Pons (tissue), 1 donor: ENCODE measurements around the gene CASP10.
"Not testable (repeated sequence)": the region's sequence is repeated elsewhere in the genome, so short reads cannot be mapped to it uniquely, and the experiment has no call there.

Source experiments
- DNase-seq: peaks from one replicate; pipeline ENCODE4 v3.0.0-alpha.2; 2016; ENCODE audit warnings: low spot score

The CASP10 gene

GRCh38 chr2:201154615-201155399, 28.1 kb upstream of the CASP10 start:
- DNase-seq, result no peak

GRCh38 chr2:201156036-201156435, 26.9 kb upstream of the CASP10 start:
- no peak for DNase-seq

- no peak for DNase-seq
Observed at GRCh38 chr2:201156640-201157039, 26.3 kb upstream of the CASP10 start.

- no peak for DNase-seq
Observed at GRCh38 chr2:201157694-201158093, 25.2 kb upstream of the CASP10 start.

DNA sequence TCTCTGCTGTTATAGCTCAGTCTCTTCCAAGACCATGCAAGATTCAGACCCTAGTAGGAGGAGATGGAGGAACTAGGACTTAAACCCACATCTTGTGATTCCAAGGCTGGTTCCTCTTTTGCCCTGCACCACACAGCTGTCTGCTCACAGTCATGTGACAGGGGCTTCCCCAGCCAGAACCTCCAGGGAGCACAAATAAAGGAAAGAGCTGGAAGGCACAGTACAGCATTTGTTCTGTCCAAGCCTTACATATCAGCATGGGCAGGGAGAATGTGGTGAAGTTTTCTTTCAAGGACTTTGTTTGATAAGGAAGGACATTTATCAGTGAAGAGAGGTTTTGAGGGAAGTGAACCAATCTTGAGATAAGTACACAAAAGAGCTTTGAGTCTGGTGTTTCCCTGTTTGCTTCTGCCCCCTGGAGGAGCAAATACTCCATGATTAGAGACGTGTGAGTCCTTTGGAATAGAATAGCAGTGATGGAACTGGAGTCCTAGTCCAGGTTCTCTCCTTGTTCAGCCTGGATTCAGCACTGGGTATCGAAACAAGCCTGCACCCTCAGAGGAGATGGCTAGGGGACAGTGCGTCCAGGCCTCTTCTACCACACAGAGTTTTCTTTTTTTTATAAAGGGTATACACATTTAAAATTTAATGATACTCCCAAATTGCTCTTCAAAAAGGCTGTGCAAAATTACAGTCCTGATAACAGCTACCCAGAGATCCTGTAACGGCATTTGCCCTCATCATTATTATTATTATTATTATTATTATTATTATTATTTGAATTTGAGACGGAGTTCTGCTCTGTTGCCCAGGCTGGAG, 24.6 kb upstream of the CASP10 start:
- peak; percentile 98 for DNase-seq

DNA sequence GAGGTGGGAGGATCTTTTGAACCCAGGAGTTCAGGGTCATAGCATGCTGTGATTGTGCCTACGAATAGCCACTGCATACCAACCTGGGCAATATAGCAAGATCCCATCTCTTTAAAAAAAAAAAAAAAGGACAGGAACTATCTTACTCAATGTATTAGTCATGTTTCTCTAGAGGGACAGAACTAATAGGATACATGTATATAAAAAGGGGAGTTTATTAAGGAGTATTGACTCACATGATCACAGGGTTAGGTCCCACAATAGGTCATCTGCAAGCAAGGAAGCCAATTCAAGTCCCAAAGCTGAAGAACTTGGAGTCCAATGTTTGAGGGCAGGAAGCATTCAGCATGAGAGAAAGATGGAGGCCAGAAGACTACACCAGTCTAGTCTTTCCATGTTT, 18.8 kb upstream of the CASP10 start:
- no peak for DNase-seq

- no peak for DNase-seq
Observed at GRCh38 chr2:201167546-201167945, 15.4 kb upstream of the CASP10 start.

DNA sequence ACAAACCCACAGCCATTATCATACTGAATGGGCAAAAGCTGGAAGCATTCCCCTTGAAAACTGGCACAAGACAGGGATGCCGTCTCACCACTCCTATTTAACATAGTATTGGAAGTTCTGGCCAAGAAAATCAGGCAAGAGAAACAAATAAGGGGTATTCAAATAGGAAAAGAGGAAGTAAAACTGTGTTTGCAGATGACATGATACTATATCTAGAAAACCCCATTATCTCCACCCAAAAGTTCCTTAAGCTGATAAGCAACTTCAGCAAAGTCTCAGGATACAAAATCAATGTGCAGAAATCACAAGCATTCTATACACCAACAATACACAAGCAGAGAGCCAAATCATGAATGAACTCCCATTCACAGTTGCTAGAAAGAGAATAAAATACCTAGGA, 14.4 kb upstream of the CASP10 start:
- DNase-seq, result not testable (repeated sequence)

- DNase-seq, result no peak
Observed at GRCh38 chr2:201171259-201171814, 11.6 kb upstream of the CASP10 start.

DNA sequence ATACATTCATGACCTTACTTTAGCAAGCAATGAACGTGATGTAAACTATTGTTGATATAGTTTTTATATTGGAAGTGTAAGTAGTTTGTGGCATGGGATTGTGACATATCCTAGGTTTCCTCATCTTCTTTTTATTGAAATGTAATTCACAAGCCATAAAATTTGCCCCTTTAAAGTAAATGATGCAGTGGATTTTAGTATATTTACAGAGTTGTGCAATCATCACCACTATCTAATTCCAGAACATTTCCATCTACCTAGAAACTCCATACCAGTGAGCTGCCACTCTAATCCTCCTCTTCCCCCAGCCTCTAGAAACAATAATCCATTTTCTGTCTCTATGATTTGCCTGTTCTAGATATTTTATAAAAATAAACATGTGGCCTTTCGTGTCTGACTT, 10.7 kb upstream of the CASP10 start:
- DNase-seq, result no peak

GRCh38 chr2:201174687-201175086, 8.3 kb upstream of the CASP10 start:
- DNase-seq, result no peak

DNA sequence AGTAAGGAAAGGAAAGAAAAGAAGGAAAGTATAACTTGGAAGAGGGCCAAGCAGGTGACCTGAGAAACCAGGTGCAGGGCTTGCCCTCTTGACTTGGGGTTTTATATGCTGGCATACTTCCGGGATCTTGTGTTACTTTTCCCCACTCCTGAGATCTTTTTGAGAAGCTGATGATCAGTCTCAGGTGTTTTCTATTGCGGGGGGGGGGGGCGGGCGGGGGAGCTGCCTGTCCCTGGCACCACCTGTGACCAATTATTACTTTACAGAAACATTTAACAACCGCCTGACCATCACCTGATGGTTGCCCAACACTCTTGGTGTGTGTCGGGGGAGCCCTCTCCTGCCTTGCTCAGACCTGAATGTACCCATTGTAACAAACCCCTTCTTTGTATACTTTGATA, 6.9 kb upstream of the CASP10 start:
- no peak for DNase-seq

DNA sequence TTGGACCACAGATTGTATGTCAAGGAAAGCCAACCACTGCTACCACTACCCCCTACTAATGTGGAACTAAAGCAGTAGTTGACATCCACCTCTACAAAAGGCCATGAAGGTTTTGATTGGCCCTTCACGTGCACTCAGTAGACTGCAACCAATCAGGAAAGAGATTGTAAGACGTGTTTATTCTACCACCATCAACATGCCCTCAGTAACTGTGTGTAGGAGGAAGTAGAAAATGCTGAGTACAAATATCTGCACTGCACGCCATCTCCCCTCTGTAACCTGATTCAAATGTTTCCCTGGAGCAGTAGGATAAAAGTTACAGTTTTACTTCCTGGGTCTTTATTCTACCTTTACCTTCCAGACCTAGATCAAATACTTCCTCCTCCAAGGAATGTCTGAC, 2.9 kb upstream of the CASP10 start:
- no peak for DNase-seq

GRCh38 chr2:201183365-201183727, 405 bp downstream of the CASP10 start:
- DNase-seq, result peak; percentile 11

DNA sequence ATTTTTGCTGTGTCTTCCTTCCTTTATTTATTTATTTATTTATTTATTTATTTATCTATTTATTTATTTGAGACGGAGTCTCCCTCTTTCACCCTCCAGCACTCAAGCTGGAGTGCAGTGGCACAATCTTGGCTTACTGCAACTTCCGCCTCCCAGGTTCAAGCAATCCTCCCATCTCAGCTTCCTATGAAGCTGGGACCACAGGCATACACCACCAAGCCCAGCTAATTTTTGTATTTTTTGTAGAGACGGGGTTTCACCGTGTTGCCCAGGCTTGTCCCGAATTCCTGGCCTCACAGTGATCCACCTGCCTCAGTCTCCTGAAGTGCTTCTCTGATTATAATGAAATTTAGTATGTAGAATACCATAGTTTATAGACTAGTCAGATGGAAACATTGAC, 894 bp downstream of the CASP10 start:
- DNase-seq, result not testable (repeated sequence)

- not testable (repeated sequence) for DNase-seq
Observed at GRCh38 chr2:201184248-201184647, 1.3 kb downstream of the CASP10 start.

DNA sequence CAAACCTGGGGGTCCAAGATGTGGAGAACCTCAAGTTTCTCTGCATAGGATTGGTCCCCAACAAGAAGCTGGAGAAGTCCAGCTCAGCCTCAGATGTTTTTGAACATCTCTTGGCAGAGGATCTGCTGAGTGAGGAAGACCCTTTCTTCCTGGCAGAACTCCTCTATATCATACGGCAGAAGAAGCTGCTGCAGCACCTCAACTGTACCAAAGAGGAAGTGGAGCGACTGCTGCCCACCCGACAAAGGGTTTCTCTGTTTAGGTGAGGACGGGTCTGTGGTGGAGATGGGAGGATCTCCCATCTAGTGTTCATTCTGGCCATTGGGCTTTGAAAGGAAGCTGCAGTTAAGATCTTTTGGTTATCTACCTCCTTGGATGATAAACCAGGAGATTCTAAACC, 2.9 kb downstream of the CASP10 start:
- no peak for DNase-seq

DNA sequence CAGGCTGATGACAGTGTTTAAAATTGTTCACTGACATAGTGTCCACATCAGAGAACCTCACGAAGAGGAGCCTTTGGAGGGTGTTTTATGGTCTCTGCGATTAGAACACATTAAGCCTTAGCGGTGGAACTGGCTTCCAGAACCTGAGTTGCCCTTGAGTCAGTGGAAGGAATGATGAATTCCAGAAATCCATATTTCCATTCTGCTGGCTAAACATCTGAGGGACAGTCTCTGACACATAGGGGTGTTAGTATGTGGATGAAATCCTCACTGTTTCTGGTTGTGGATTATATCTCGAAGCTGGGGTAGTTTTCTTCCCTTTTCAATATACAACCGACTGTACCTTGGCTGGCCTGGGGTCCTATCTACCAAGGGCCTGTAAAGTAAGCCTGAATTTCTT, 4.0 kb downstream of the CASP10 start:
- no peak for DNase-seq

DNA sequence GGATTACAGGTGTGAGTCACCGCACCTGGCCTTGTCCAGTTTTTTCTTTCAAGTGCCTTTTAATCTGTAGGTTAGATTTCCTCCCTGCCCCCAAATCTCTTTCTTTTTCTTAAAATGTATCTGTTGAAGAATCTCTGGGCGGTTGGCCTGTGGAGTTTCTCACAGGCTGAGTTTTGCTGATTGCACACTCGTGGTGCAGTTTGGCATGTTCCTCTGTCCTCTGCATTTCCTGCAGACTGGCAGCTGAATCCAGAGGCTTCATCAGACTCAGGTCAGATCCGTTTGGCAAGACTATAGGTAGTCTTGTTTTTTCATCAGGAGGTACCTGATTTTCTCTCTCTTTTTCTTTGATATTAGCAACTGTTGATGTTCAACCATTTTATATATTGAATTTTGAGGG, 5.5 kb downstream of the CASP10 start:
- DNase-seq, result no peak

- DNase-seq, result peak; percentile 24
Observed at GRCh38 chr2:201191132-201191875, 8.4 kb downstream of the CASP10 start.

- no peak for DNase-seq
Observed at GRCh38 chr2:201194097-201194496, 11.2 kb downstream of the CASP10 start.

DNA sequence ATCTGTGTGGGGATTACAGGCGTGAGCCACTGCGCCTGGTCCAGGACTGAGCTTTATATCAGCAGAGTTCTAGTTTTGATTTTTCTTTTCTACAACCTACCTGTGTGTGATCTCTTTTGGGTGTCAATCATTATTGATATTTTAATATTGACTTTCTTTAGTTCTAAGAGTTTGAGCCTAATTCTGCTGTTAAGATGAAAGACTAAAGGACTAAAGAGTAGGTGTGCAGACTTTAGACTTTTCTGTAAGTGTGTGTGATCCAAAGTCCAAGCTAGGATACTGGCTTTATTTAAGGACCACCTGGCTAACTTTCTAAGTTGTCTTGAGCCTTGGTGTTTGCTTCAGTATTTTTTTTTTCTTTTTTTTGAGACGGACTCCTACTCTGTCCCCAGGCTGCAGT, 12.4 kb downstream of the CASP10 start:
- DNase-seq, result no peak
